ENCODE results near the gene SHLD1.

- no peak for TF ChIP-seq CTCF (IDR thresholded peaks at IDR 0.05)
- TF ChIP-seq POLR2A (IDR thresholded peaks at IDR 0.05): no peak
Measured at GRCh38 chr20:5899444-5899843, 149.2 kb downstream of the SHLD1 start.
